ENCODE measurements around the gene SMG1. TPM values are rescaled to one million over a fixed set of nuclear protein-coding genes. Genes with fewer than 3 reads are reported as not detected.
A peak's percentile ranks its signal among the peaks of the same experiment; 100 is the strongest.

SMG1 gene
- total and polyA plus RNA-seq, 2 of the 13 experiments (the other 11 are each of a cell fraction or from before 2014, with no cell fraction given), result 48.7 to 53.7 TPM

- 0 out of 2 replicates have a peak, but pooled peaks have one; percentile 31 for TF ChIP-seq ZNF251 (CRISPR knock-in tag; IDR thresholded peaks at IDR 0.05)
- 0 out of 2 replicates have a peak, but pooled peaks have one; percentile 45 for TF ChIP-seq ZNF713 (CRISPR knock-in tag; IDR thresholded peaks at IDR 0.05)
- peak; percentile 64; the same call in 1 of the 2 replicates for TF ChIP-seq ZNF292 (CRISPR knock-in tag; IDR thresholded peaks at IDR 0.05; ENCODE audit: borderline replicate concordance, low read depth)
- TF ChIP-seq BRD4 (CRISPR knock-in tag; IDR thresholded peaks at IDR 0.05), result peak; percentile 54; the same call in 1 of the 2 replicates
- TF ChIP-seq, protein P1, sequence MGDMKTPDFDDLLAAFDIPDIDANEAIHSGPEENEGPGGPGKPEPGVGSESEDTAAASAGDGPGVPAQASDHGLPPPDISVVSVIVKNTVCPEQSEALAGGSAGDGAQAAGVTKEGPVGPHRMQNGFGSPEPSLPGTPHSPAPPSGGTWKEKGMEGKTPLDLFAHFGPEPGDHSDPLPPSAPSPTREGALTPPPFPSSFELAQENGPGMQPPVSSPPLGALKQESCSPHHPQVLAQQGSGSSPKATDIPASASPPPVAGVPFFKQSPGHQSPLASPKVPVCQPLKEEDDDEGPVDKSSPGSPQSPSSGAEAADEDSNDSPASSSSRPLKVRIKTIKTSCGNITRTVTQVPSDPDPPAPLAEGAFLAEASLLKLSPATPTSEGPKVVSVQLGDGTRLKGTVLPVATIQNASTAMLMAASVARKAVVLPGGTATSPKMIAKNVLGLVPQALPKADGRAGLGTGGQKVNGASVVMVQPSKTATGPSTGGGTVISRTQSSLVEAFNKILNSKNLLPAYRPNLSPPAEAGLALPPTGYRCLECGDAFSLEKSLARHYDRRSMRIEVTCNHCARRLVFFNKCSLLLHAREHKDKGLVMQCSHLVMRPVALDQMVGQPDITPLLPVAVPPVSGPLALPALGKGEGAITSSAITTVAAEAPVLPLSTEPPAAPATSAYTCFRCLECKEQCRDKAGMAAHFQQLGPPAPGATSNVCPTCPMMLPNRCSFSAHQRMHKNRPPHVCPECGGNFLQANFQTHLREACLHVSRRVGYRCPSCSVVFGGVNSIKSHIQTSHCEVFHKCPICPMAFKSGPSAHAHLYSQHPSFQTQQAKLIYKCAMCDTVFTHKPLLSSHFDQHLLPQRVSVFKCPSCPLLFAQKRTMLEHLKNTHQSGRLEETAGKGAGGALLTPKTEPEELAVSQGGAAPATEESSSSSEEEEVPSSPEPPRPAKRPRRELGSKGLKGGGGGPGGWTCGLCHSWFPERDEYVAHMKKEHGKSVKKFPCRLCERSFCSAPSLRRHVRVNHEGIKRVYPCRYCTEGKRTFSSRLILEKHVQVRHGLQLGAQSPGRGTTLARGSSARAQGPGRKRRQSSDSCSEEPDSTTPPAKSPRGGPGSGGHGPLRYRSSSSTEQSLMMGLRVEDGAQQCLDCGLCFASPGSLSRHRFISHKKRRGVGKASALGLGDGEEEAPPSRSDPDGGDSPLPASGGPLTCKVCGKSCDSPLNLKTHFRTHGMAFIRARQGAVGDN (CRISPR knock-in tag; IDR thresholded peaks at IDR 0.05), result peak; percentile 73
- TF ChIP-seq ZNF543 (CRISPR knock-in tag; IDR thresholded peaks at IDR 0.05), result 0 out of 2 replicates have a peak, but pooled peaks have one; percentile 26
- peak; percentile 33; the same call in 1 of the 2 replicates for TF ChIP-seq KLF12 (CRISPR knock-in tag; IDR thresholded peaks at IDR 0.05; ENCODE audit: borderline replicate concordance)
- TF ChIP-seq, protein P2, sequence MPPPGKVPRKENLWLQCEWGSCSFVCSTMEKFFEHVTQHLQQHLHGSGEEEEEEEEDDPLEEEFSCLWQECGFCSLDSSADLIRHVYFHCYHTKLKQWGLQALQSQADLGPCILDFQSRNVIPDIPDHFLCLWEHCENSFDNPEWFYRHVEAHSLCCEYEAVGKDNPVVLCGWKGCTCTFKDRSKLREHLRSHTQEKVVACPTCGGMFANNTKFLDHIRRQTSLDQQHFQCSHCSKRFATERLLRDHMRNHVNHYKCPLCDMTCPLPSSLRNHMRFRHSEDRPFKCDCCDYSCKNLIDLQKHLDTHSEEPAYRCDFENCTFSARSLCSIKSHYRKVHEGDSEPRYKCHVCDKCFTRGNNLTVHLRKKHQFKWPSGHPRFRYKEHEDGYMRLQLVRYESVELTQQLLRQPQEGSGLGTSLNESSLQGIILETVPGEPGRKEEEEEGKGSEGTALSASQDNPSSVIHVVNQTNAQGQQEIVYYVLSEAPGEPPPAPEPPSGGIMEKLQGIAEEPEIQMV (CRISPR knock-in tag; IDR thresholded peaks at IDR 0.05; ENCODE audit: low read depth), result peak; percentile 51; the same call in 1 of the 2 replicates
- TF ChIP-seq, protein P3, sequence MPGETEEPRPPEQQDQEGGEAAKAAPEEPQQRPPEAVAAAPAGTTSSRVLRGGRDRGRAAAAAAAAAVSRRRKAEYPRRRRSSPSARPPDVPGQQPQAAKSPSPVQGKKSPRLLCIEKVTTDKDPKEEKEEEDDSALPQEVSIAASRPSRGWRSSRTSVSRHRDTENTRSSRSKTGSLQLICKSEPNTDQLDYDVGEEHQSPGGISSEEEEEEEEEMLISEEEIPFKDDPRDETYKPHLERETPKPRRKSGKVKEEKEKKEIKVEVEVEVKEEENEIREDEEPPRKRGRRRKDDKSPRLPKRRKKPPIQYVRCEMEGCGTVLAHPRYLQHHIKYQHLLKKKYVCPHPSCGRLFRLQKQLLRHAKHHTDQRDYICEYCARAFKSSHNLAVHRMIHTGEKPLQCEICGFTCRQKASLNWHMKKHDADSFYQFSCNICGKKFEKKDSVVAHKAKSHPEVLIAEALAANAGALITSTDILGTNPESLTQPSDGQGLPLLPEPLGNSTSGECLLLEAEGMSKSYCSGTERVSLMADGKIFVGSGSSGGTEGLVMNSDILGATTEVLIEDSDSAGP (CRISPR knock-in tag; IDR thresholded peaks at IDR 0.05; ENCODE audit: borderline replicate concordance), result 0 out of 2 replicates have a peak, but pooled peaks have one; percentile 35
- TF ChIP-seq, protein P4, sequence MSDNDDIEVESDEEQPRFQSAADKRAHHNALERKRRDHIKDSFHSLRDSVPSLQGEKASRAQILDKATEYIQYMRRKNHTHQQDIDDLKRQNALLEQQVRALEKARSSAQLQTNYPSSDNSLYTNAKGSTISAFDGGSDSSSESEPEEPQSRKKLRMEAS (IDR thresholded peaks at IDR 0.05), result peak; percentile 23; the same call in 1 of the 2 replicates
- peak; percentile 30; the same call in 1 of the 2 replicates for TF ChIP-seq SAP130 (CRISPR knock-in tag; IDR thresholded peaks at IDR 0.05; ENCODE audit: low read depth)
- TF ChIP-seq CAMTA2 (CRISPR knock-in tag; IDR thresholded peaks at IDR 0.05; ENCODE audit: borderline replicate concordance), result peak; percentile 59; the same call in 1 of the 2 replicates
- TF ChIP-seq POLR2AphosphoS5 (IDR thresholded peaks at IDR 0.05; ENCODE audit: low read depth, low read length), result peak; percentile 78
- peak; percentile 55; the same call in 1 of the 2 replicates for TF ChIP-seq ZNF766 (CRISPR knock-in tag; IDR thresholded peaks at IDR 0.05; ENCODE audit: borderline replicate concordance)
- 0 out of 2 replicates have a peak, but pooled peaks have one; percentile 3 for TF ChIP-seq ZNF430 (CRISPR knock-in tag; IDR thresholded peaks at IDR 0.05)
- 0 out of 2 replicates have a peak, but pooled peaks have one; percentile 43 for TF ChIP-seq ZNF777 (CRISPR knock-in tag; IDR thresholded peaks at IDR 0.05)
- TF ChIP-seq, protein P5, sequence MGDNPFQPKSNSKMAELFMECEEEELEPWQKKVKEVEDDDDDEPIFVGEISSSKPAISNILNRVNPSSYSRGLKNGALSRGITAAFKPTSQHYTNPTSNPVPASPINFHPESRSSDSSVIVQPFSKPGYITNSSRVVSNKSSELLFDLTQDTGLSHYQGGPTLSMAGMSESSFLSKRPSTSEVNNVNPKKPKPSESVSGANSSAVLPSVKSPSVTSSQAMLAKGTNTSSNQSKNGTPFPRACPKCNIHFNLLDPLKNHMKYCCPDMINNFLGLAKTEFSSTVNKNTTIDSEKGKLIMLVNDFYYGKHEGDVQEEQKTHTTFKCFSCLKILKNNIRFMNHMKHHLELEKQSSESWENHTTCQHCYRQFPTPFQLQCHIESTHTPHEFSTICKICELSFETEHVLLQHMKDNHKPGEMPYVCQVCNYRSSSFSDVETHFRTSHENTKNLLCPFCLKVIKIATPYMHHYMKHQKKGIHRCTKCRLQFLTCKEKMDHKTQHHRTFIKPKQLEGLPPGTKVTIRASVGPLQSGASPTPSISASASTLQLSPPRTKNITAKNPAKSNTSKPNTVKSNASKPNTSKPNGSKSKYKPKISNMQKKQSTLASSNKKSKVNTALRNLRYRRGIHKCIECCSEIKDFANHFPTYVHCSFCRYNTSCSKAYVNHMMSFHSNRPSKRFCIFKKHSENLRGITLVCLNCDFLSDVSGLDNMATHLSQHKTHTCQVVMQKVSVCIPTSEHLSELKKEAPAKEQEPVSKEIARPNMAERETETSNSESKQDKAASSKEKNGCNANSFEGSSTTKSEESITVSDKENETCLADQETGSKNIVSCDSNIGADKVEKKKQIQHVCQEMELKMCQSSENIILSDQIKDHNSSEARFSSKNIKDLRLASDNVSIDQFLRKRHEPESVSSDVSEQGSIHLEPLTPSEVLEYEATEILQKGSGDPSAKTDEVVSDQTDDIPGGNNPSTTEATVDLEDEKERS (CRISPR knock-in tag; IDR thresholded peaks at IDR 0.05), result 0 out of 2 replicates have a peak, but pooled peaks have one; percentile 51
Observed at GRCh38 chr16:18955874-18956580, 29.8 kb upstream of the SMG1 start (continued).
